Stimulated activated CD4-positive, alpha-beta T cell treated with anti-CD3 and anti-CD28 coated beads, Interleukin-2, amount 100 ng/mL, for 4 hours (primary cell): Measurements from ENCODE around the gene N4BP3.
"Not testable (repeated sequence)": the region's sequence is repeated elsewhere in the genome, so short reads cannot be mapped to it uniquely, and the experiment has no call there.

Source experiments
- DNase-seq: peaks from one replicate; pipeline ENCODE4 v3.0.0-alpha.2; 2020; ENCODE audit warnings: low read depth

Gene N4BP3

DNA sequence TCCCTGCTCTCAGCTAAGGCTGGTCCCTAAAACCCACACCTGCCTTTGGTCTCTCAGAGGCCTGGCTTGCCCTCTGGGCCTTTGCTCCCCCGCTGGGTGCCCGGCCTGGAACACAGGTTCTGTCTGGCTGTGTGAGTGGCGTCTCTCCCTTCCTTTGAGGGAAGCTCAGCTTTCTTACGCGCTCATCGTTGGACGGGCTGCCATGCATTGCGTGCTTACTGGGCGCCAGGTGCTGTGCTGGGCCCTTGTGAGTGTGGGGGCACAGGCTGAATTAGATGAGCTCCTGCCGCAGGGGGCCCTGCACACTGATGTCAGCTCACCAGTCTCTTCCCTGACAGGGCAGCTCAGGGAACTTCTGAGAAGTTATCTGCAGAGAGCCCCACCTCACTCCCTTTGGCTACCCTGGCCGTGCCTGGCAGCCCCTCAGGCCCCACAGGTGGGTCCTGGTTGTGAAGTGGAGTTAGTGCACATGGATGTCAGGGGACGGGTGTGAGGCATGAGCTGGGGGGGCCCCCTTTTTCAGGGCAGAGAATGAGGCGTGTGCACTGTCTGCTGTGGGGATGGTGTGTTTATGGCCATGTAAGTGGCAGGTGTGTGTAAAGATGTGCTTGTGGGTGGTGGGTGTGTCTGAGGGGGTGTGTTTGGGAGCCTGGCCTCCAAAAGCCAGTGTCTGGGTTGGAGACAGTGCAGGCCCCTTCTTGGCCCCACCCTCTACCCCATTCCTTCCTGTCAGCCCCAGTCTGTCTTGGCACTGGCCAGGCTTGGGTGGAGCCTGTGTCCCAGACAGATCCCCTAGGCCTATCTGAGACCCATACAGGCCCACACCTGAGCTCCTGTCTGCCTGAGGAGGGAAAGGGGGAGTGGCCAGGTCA lies 10.0 kb downstream of the N4BP3 start:
- no peak for DNase-seq

DNA sequence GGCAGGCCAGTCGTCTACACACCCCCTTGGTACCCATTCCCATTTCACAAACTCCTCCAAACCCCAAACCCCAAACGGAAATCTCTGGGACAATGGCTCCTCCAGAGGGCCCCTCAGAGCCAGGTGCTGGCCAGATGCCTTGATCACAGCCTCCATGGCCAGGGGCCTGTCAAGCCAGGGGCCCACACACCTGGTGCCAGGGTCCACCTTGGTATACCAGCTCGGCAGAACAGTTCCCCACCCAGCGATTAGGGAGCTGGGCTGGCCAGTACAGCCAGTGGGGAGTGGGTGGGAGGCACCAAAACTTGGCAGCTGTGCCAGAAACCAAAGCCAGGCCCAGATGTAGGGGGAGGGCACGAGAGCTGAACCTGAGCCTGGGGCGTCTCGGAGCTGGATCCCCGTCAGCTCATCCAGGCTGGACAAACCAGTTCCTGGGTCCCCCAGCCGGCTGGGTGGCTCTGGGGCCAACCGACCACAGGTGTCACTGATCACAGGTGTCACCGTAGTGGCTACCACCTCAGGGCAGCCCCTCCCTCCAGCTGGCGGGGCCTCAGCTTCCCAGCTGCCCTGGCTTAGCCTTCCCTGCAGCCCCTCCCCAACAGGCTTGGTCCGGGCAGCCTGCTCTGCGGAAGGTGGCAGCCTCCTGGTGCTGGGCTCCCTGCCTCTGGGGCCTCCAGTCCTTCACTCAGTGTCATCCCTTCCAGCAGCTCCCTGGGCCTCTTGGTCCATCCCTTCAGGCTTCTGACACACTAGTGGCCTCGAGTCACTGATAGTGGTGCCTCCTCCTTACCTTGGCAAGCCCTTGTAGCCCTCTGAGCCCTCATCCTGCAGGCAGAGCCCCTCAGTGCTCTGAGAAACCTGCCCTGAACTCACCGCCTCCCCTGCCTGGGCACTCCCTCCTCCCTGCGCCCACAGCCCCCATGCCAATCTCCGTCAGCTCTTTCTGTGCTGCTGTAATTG lies 10.9 kb downstream of the N4BP3 start:
- DNase-seq, result no peak

DNA sequence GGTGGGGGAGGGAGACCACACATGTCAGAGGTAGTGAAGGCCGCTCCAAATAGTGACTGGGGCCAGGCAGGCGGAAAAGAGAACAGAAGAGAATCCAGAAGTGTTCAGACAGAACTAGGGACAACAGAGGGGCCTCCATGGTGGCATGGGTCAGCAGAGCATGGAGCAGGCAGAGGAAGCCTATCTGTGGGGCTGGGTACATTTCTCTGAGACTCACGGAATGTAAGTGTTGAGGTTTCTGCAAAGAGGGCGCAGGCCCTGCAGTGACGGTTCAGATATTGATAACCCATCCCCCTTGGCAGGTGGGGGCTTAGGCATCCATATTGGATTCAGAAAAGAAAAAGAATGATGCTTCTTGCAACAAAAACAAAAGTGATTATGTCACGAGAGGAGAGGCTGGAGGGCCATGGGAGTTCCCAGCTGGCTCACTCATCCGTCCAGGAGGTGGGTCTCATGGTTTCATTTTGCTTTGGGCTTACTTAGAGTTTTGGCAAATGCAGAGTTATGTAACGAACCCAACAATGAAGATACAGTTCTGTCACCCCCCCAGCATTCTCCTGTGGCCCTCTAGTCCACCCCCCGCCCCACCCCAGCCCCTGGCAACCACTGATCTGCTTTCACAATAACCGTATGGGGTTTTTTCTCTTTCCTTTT lies 12.0 kb downstream of the N4BP3 start:
- no peak for DNase-seq

DNA sequence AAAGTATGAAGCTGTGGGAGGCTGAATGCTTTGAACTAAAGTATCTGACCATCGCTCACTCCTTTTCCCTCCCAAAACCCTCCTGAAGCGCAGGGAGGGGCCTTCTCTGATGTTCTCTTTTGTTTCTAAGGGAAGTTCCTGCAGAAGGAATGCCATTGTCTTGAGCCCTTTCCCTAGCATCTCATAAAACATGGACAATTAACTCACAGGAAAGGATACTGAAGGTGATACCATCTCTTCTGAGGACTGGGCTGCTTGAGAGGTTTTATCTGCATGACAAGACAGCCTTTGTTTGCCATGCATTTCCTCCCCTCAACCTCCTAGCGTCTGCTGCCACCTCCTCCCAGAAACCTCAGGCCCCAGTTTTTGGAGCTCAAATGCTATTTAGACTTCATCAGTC lies 13.2 kb downstream of the N4BP3 start:
- DNase-seq, result no peak

DNA sequence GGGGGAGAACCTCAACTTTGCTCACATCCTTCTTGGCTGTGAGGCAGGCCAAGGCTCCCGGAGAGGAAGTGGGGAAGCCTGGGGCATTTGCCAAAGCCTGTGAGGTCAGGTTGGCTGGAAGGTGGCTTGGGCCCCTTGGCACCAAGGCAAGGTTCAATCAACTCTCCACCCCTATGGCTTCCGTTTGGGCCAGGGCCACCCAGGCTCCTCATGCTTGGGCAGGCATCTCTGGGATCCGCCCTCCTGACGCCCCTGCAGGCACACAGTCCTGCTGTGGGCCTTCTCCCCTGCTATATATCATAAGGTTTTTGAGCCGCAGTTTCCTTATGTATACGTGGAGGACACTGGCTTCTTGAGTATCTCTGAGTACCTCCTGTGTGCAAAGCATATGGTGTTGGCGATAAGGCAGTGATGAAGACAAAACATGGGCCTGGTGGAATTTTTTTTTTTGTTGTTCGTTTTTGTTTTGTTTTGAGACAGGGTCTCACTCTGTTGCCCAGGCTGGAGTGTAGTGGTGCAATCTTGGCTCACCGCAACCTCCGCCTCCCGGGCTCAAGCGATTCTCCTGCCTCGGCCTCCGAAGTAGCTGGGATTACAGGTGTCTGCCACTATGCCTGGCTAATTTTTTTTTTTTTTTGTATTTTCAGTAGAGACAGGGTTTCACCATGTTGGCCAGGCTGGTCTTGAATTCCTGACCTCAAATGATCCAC lies 14.1 kb downstream of the N4BP3 start:
- not testable (repeated sequence) for DNase-seq

DNA sequence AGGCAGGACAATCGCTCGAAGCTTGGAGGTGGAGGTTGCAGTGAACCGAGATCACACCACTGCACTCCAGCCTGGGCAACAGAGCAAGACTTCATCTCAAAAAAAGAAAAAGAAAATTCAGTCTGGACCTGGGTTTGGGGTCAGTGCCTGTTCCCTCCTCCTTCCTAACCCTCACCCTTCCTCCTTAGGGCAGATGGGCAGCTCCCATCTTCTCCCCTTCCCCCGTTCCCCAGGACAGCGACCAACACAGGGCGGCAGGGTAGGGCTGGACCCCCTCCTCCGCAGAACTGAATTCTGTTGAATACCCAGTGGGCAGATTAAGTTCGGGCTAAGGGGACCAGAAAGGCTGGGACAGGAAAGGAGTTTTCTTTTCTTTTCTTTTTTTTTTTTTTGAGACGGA lies 16.0 kb downstream of the N4BP3 start:
- DNase-seq, result no peak

DNA sequence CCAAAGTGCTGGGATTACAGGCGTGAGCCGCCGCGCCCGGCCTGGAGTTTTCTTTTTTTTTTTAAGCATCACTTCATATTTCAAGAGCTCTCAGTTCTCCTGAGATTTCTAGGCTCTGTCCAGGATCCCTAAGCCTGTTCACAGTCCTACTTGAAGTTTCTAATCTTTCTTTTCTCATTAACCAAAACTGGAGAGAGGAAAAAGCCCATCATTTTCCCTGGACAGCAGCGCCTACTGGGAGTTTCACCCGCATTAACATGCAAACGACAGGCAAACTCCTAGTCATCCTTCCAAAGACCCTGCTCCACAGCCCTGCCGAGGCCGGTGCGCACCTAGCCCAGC lies 16.9 kb downstream of the N4BP3 start:
- DNase-seq, result not testable (repeated sequence)

DNA sequence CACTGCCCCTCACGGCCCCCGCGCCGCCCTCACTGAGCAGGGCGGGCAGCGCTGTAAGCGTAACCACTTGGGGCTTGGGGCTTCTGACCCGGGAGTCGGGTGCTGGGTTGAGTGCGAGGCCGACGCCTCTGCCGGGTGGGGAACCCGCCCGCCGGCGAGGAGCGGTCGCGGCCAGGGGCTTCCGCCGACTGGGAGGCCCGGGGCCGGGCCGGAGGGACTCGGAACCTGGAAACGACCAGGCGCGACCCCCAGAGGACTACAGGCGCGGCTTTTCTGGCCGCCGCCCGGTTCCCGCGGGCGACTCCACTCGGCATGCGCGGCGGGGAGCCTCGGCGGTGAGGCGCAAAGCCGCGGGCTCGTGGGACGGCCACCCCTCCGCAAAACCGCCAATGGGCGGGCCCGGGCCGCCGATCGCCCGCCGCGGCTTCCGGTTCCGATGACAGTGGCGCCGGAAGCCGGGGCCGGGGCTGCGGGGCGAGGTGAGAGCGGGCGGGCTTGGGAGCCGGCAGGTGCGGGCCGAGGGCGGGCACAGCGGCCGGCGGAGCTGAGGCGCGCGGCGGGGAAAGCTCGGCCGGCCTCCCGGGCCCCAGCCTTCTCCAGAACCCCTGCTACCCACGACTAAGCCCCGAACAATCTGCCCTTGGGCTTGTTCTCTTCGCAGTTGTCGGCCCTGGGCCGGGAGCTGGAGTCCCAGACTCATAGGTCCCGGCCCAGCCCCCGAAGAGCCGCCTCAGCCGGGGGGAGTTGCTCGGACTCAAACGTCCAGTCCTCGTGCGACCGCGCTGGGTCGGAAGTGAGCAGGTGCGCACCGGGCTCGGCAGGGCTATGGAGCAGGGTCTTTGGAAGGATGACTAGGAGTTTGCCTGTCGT lies 17.5 kb downstream of the N4BP3 start, which contains the start of gene RMND5B:
Gene RMND5B (plus strand): TSS at position 439 of the 870 bp plus-strand sequence. CDS start 7,106 bp downstream, outside the sequence.
- peak; percentile 74 for DNase-seq

DNA sequence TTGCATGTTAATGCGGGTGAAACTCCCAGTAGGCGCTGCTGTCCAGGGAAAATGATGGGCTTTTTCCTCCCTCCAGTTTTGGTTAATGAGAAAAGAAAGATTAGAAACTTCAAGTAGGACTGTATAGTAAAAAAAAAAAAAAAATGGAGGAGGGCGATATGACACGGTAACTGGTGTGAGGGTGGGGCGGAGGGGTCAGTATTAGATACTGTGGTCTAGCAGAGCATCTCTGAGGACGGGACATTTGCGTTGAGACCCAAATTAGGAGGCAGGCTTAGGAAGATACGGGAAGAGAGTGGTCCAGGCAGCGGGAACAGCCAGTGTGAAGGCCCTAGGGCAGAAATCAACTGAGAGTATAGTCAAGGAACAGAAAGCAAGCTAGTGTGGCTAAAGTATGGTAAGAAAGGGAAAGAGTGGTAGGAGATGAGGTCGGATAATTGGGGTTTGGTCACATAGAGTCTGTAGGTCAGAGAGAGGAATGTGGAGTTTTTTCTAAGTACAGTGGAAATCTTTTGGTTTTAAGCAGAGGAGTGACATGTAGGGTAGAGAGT lies 18.2 kb downstream of the N4BP3 start:
- DNase-seq, result no peak

DNA sequence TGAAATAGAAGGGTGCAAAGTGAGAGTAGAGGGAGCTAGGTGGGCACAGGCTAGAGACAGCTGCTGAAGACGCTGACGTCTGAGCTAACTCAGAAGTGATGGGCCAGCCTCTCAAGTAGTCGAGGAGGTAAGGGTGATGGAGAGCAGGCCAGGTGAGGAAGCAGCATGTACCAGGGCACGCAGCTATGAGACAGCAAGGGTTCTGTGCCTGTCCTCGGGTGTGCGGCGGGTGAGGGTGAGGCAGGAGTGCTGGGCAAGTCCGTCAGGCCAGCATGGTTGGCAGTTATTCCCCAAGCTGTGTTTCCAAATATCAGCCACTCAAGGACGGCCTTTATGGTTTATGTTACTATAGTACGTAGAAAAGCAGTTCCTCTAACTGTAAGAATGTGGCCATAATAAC lies 23.7 kb downstream of the N4BP3 start:
- DNase-seq, result no peak

DNA sequence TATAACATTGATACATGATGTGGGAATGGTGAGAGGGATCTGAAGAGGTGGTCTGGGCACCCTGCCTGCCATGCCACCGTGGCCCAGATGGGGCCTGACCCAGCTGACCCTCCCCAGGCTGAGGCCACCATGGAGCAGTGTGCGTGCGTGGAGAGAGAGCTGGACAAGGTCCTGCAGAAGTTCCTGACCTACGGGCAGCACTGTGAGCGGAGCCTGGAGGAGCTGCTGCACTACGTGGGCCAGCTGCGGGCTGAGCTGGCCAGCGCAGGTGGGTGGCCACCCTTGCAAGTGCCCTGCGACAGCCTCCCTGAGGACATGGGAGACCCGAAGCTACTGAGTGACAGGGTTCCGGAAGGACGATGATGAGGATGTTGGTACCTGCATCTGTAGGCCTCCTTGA lies 24.7 kb downstream of the N4BP3 start:
- no peak for DNase-seq

DNA sequence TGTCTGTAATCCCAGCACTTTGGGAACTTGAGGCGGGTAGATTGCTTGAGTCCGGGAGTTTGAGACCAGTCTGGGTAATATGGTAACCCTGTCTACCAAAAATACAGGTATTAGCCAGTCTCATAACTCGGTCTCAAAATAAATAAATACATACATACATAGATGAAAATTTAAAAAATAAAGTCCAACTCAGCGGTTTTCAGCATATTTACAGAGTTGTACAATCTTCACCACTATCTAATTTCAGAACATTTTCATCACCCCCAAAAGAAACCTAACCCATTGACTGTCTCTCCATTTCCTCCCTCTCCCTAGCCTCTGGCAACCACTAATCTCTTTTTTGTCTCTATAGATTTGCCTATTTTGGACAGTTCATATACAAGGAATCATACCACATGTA lies 28.2 kb downstream of the N4BP3 start:
- DNase-seq, result no peak

DNA sequence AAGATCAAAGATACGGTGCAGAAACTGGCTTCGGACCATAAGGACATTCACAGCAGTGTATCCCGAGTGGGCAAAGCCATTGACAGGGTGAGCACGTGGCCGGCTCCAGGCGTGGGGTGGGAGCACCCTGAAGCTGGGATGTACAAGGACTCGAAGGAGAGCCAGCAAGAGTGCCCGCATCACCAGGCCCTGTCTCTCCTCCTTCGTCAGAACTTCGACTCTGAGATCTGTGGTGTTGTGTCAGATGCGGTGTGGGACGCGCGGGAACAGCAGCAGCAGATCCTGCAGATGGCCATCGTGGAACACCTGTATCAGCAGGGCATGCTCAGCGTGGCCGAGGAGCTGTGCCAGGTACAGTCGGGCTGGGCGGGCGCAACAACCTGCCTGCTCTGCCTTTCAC lies 29.3 kb downstream of the N4BP3 start:
- no peak for DNase-seq

DNA sequence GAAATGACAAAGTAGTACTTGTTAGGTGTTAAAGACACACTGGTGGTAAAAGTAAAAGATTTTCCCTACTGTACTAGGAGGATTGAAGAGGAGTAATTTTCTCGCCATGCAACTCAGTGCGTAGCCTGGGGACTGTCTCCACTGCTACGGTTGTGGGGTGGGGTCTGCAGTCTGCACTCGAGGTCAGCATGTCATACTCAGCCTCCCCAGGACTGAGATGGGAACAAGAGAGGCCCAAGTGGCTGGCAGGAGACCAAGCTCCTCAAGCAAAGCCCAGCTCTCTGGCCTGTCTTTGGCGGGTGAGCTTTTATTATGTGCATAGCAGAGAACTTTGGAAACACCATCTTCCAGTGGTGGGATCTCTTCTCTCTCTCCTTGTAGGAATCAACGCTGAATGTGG lies 29.9 kb downstream of the N4BP3 start:
- no peak for DNase-seq

DNA sequence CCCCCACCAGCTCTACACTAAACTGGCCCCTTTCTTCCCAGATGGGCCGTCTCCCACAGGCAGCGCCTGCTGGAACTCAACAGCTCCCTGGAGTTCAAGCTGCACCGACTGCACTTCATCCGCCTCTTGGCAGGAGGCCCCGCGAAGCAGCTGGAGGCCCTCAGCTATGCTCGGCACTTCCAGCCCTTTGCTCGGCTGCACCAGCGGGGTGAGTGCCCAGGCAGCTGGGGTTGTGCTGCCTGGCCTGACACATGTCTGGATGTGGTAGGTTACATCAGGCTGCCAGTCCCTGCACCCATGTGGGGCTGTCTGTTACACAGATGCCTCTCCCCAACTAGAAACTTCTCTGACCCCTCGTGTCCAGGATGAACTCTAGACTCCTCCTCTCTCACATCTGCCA lies 30.6 kb downstream of the N4BP3 start:
- DNase-seq, result no peak

DNA sequence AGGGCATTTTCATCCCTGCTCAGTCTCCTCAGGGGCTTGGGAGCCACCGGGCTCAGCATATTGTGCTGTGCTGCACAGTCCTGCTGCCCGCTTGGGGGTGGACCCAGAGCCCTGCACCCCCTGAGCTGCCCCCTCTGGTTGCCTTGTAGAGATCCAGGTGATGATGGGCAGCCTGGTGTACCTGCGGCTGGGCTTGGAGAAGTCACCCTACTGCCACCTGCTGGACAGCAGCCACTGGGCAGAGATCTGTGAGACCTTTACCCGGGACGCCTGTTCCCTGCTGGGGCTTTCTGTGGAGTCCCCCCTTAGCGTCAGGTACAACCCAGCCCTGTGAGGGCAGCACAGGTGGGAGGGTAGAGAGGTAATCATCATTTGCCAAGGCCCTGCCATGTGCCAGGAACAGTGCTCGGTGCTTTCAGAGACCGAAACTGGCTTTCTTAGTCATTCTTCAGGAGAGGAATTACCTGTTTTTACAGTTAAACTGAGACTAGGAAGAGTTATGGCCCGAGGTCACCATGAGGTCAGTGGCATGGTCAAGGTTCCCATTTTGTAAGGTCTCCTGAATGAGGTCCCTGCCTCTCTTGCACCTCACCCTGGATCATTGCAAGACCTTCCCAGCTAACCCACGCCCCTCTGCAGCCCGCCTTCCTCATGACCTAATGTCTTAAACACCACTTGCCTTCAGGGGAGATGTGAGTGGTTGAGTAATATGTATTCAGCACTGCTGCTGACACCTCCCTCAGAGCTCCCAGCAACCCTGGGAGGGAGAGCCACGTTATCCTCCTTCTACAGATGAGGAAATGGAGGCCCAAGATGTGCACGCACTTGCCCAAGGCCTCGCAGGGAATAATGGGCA lies 32.9 kb downstream of the N4BP3 start:
- DNase-seq, result peak; percentile 59

DNA sequence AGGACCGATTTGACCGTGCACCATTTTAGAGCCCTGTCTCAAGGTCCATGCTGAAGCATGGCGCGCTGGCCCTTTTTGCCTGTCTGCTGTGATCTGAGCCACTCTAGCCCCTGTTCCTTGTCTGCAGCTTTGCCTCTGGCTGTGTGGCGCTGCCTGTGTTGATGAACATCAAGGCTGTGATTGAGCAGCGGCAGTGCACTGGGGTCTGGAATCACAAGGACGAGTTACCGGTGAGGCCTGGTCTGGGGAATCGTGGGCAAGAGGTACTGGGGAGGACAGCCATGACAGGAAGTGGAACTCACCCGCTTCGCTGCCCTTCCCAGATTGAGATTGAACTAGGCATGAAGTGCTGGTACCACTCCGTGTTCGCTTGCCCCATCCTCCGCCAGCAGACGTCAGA lies 34.1 kb downstream of the N4BP3 start:
- no peak for DNase-seq

DNA sequence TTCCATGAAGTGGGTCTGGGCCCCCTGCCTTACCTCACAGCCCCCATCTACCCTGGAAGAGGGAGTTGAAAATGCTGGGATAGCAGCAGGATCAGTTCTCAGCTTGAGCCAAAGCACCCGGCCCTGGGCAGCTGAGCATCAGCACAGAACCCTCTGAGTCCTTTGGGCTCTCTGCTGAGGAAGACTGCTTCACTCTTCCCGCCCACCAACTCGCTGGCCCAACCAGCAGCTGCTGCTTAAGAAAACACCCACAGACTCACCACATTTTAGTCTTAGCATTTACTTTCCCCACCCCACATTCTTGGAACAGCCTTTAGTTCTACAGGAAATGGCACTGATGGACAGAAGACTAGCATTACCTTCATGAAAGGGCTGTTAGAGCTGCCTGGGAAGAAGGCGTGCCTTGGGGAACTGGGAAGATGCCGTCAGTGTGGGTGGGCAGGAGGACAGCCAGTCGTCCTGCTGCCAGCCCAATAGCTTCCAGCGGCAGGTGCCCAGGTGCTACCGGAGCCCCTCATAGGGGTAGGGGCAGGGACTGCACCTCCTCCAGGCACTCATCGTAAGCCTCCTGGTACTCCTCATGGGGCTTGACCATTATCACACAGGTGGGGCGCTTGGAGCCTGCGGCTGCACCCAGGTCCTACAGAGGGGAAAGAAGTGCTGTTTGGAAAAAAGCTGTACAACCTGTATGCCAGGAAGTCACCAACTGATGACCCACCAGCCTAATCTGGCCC lies 36.0 kb downstream of the N4BP3 start:
- DNase-seq, result no peak
